HG02763 (cell line): ENCODE data around the gene STAT4.
"Not testable (repeated sequence)": the region's sequence is repeated elsewhere in the genome, so short reads cannot be mapped to it uniquely, and the experiment has no call there.

Experiments
- ATAC-seq: cut with Tn5 transposase; IDR thresholded peaks from one replicate; pipeline ENCODE4 v1.9.1; 2021; ENCODE audit warnings: mild to moderate bottlenecking, moderate library complexity; ENCODE audit not compliant: unreplicated experiment

The STAT4 gene

GRCh38 chr2:191001032-191001431, 149.8 kb downstream of the STAT4 start:
- ATAC-seq, result no peak

- ATAC-seq, result no peak
Observed at GRCh38 chr2:190999949-191000665, 150.7 kb downstream of the STAT4 start.

- no peak for ATAC-seq
Observed at GRCh38 chr2:190999058-190999457, 151.7 kb downstream of the STAT4 start.

GRCh38 chr2:190997526-190998113, 153.2 kb downstream of the STAT4 start:
- ATAC-seq, result no peak

GRCh38 chr2:190996947-190997346, 153.8 kb downstream of the STAT4 start:
- no peak for ATAC-seq

- no peak for ATAC-seq
Observed at GRCh38 chr2:190996338-190996946, 154.4 kb downstream of the STAT4 start.

GRCh38 chr2:190995315-190995714, 155.5 kb downstream of the STAT4 start:
- ATAC-seq, result not testable (repeated sequence)

- ATAC-seq, result no peak
Observed at GRCh38 chr2:190994148-190994547, 156.6 kb downstream of the STAT4 start.

GRCh38 chr2:190993292-190993643, 157.5 kb downstream of the STAT4 start:
- no peak for ATAC-seq

GRCh38 chr2:190990132-190990531, 160.7 kb downstream of the STAT4 start:
- no peak for ATAC-seq

GRCh38 chr2:190988910-190989309, 161.9 kb downstream of the STAT4 start:
- no peak for ATAC-seq

GRCh38 chr2:190987938-190988337, 162.9 kb downstream of the STAT4 start:
- ATAC-seq, result no peak

GRCh38 chr2:190987116-190987515, 163.7 kb downstream of the STAT4 start:
- no peak for ATAC-seq

- no peak for ATAC-seq
Observed at GRCh38 chr2:190986221-190986953, 164.4 kb downstream of the STAT4 start.

- no peak for ATAC-seq
Observed at GRCh38 chr2:190984595-190984994, 166.2 kb downstream of the STAT4 start.

- no peak for ATAC-seq
Observed at GRCh38 chr2:190982262-190983034, 168.3 kb downstream of the STAT4 start.

GRCh38 chr2:190981733-190982132, 169.1 kb downstream of the STAT4 start:
- ATAC-seq, result no peak

GRCh38 chr2:190981333-190981732, 169.5 kb downstream of the STAT4 start:
- no peak for ATAC-seq

- ATAC-seq, result no peak
Observed at GRCh38 chr2:190980630-190981209, 170.1 kb downstream of the STAT4 start.

GRCh38 chr2:190979906-190980629, 170.7 kb downstream of the STAT4 start:
- ATAC-seq, result no peak
